C4-2B (cell line): ENCODE data around the gene CFAP157.

Experiments
- ZFX ChIP-seq: fragments of 450-650 bp; IDR thresholded peaks from 2 replicates; pipeline ENCODE4 v1.6.1; 2017
- TF ChIP-seq, protein P1 (sequence below): fragments of 450-650 bp; conservative IDR thresholded peaks from 2 replicates; pipeline ENCODE4 v1.5.1; 2017; ENCODE audit warnings: mild to moderate bottlenecking

DNA sequence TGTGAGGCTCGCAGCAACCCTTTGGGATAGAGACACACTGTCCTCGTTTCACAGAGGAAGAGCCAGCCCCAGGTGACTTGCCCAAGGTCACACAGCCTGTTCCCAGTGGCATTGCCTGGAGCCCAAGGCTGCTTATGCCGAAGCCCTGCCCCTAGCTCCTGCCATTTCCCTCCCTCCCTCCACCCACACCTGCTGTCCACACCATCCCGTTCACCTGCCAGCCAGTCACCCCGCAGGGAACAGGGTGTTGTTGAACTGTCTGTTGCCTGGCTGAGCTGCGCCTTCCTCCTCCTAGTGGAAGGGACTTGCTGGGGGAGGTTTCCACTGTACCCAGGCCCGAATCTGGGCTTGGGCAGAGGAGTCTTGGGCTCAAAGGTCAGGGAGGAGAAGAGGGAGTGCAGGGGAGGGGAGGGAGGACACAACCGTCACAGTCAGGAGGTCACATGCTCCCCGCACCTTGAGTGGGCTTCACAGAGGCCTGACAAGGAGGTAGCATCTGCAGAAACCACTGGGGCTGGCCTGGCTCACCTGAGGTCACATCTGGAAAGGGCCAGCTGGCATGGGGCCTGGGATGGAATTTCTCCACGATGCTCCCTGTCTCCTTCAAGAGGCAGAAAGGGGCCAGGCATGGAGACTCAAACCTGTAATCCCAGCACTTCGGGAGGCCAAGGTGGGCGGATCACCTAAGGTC is 15.4 kb downstream of the CFAP157 start:
- TF ChIP-seq, protein P1, sequence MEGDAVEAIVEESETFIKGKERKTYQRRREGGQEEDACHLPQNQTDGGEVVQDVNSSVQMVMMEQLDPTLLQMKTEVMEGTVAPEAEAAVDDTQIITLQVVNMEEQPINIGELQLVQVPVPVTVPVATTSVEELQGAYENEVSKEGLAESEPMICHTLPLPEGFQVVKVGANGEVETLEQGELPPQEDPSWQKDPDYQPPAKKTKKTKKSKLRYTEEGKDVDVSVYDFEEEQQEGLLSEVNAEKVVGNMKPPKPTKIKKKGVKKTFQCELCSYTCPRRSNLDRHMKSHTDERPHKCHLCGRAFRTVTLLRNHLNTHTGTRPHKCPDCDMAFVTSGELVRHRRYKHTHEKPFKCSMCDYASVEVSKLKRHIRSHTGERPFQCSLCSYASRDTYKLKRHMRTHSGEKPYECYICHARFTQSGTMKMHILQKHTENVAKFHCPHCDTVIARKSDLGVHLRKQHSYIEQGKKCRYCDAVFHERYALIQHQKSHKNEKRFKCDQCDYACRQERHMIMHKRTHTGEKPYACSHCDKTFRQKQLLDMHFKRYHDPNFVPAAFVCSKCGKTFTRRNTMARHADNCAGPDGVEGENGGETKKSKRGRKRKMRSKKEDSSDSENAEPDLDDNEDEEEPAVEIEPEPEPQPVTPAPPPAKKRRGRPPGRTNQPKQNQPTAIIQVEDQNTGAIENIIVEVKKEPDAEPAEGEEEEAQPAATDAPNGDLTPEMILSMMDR: no peak
- no peak for TF ChIP-seq ZFX
